Lower lobe of right lung (tissue), 2 donors: ENCODE measurements around the gene RSRP1. TPM values are rescaled to one million over a fixed set of nuclear protein-coding genes. Genes with fewer than 3 reads are reported as not detected.

Experiments
- ATAC-seq, 2 donors: fragments of 200-7000 bp; cut with Tn5 transposase; one replicate each; pipeline ENCODE4 v1.9.1; 2020 to 2022; ENCODE audit warnings: mild to moderate bottlenecking in 2 of 2, moderate library complexity in 2 of 2
- DNase-seq: peaks from one replicate; pipeline ENCODE4 v3.0.0-alpha.2; 2020
- H3K27ac ChIP-seq: fragments of 200-600 bp; one replicate; pipeline ENCODE4 v1.8.0; 2022
- H3K27me3 ChIP-seq: fragments of 200-600 bp; one replicate; pipeline ENCODE4 v1.8.0; 2022; ENCODE audit warnings: low read depth
- H3K36me3 ChIP-seq: fragments of 200-600 bp; one replicate; pipeline ENCODE4 v1.8.0; 2022; ENCODE audit warnings: mild to moderate bottlenecking
- H3K4me1 ChIP-seq: fragments of 200-600 bp; one replicate; pipeline ENCODE4 v1.8.0; 2022
- H3K4me3 ChIP-seq: fragments of 200-600 bp; one replicate; pipeline ENCODE4 v1.8.0; 2022; ENCODE audit warnings: mild to moderate bottlenecking
- H3K9me3 ChIP-seq: fragments of 200-600 bp; one replicate; pipeline ENCODE4 v1.8.0; 2022
- intact Hi-C: fragments of 100-400 bp; cut with DNase I; formaldehyde crosslinking; loops from one replicate; pipeline ENCODE4 v1.11.0; 2022
- total RNA-seq: library from RNA; stranded (reverse); fragmentation: NEBNext Ultra II Directional; extraction: Animal tissue kit (Norgen Biotek cat#: 25700); gene quantifications from one replicate; pipeline ENCODE4 v1.2.1, GENCODE V29; 2021
- TF ChIP-seq, protein P1 (sequence below): fragments of 200-600 bp; IDR thresholded peaks from one replicate; pipeline ENCODE4 v1.8.0; 2022; ENCODE audit warnings: antibody characterized with exemption, mild to moderate bottlenecking
- donor health status: DM: no; HTN: yes; CAD: no; lungs with severe emphysema.

Gene RSRP1
- total RNA-seq, 1 donor from 2014 or later, result 145 TPM

DNA sequence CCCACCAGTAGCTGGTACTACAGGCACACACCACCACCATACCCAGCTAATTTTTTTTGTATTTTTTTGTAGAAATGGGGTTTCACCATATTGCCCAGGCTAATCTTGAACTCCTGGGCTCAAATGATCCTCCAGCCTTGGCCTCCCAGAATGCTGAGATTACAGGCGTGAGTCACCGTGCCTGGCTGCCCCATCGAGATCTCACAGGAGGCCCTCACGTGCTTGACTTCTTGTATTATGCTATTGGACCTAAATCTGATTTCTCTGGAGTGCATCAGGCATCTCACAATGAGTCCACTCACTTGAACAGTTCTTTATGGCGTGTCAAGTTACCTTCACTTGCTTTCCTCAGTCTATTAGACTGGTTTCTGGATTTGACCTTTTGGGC lies 9.3 kb upstream of the RSRP1 start:
- Histone ChIP-seq H3K36me3 (no peaks in the 10 kb centered on the region), H3K27me3 (no peaks in the 10 kb centered on the region), H3K27ac (no peak overlapping the region), H3K4me1 (peaks cover 8% of the 10 kb centered on the region), H3K4me3 (no peak overlapping the region), H3K9me3 (no peaks in the 10 kb centered on the region)
- TF ChIP-seq, protein P1, sequence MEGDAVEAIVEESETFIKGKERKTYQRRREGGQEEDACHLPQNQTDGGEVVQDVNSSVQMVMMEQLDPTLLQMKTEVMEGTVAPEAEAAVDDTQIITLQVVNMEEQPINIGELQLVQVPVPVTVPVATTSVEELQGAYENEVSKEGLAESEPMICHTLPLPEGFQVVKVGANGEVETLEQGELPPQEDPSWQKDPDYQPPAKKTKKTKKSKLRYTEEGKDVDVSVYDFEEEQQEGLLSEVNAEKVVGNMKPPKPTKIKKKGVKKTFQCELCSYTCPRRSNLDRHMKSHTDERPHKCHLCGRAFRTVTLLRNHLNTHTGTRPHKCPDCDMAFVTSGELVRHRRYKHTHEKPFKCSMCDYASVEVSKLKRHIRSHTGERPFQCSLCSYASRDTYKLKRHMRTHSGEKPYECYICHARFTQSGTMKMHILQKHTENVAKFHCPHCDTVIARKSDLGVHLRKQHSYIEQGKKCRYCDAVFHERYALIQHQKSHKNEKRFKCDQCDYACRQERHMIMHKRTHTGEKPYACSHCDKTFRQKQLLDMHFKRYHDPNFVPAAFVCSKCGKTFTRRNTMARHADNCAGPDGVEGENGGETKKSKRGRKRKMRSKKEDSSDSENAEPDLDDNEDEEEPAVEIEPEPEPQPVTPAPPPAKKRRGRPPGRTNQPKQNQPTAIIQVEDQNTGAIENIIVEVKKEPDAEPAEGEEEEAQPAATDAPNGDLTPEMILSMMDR, result no peak
- intact Hi-C loops, result no loop called here
- DNase-seq, result no peak
- no peak for ATAC-seq

DNA sequence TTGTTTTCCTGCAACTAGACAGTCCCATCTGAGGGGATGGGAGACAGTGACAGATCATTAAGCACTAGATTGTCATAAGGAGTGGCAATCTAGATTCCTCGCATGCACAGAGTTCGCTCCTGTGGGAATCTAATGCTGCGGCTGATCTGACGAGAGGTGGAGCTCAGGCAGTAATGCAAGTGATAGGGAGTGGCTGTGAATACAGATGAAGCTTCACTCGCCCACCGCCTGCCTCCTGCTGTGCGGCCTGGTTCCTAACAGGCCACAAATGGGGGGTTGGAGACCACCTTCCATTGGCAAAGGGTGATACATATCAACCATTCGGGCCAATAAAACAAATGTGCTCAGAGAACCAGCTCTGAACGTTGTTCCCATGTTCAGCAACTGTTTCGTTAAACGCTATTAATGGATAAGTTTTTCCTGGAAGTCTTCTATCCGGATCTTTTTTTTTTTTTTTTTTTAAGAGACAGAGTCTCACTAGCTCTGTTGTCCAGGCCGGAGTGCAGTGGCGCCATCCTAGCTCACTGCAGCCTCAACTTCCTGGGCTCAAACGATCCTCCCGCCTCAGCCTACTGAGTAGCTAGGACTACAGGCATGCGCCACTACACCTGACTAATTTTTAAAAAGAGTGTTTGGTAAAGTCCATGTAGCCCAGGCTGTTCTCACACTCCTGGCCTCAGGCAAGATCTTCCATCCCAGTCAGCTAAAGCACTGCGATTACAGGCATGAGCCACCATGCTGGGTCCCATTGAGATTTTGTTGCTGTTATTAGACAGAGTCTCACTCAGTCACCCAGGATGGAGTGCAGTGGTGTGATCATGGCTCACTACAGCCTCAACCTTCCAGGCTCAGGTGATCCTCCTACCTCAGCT lies 8.7 kb upstream of the RSRP1 start:
- intact Hi-C loops, result no loop called here
- Histone ChIP-seq H3K9me3 (no peaks in the 10 kb centered on the region), H3K4me1 (peaks cover 8% of the 10 kb centered on the region), H3K36me3 (no peaks in the 10 kb centered on the region), H3K27me3 (no peaks in the 10 kb centered on the region), H3K27ac (no peak overlapping the region), H3K4me3 (no peak overlapping the region)
- ATAC-seq (no peak), DNase-seq (no peak)
- TF ChIP-seq, protein P1, result no peak

- TF ChIP-seq, protein P1, result no peak
- ATAC-seq (no peak), DNase-seq (no peak)
- H3K4me3 ChIP-seq, result no peak overlapping the region
- no peaks in the 10 kb centered on the region for H3K27me3 ChIP-seq
- H3K27ac ChIP-seq, result no peak overlapping the region
- no peaks in the 10 kb centered on the region for H3K4me1 ChIP-seq
- intact Hi-C loops, result no loop called here
- H3K36me3 ChIP-seq, result no peaks in the 10 kb centered on the region
- no peaks in the 10 kb centered on the region for H3K9me3 ChIP-seq
Measured at GRCh38 chr1:25253911-25254310, 6.7 kb upstream of the RSRP1 start.

GRCh38 chr1:25247829-25248754 lies 838 bp upstream of the RSRP1 start:
- intact Hi-C loops, result no loop called here
- no peak for DNase-seq
- H3K27ac ChIP-seq, result peak overlapping the region; percentile 99
- TF ChIP-seq, protein P1, result peak; percentile 5
- peak overlapping the region; percentile 98 for H3K4me3 ChIP-seq
- H3K4me1 ChIP-seq, result peaks cover 31% of the 10 kb centered on the region
- H3K27me3 ChIP-seq, result no peaks in the 10 kb centered on the region
- H3K36me3 ChIP-seq, result peaks cover 34% of the 10 kb centered on the region
- H3K9me3 ChIP-seq, result no peaks in the 10 kb centered on the region
- no peak for ATAC-seq

GRCh38 chr1:25246600-25247023 lies 642 bp downstream of the RSRP1 start:
- intact Hi-C loops, result no loop called here
- ATAC-seq (peak in 1 of 2 donors; percentile 12), DNase-seq (no peak)
- no peaks in the 10 kb centered on the region for H3K27me3 ChIP-seq
- TF ChIP-seq, protein P1, result no peak
- peaks cover 31% of the 10 kb centered on the region for H3K4me1 ChIP-seq
- H3K9me3 ChIP-seq, result no peaks in the 10 kb centered on the region
- peak overlapping the region; percentile 98 for H3K4me3 ChIP-seq
- H3K36me3 ChIP-seq, result peaks cover 49% of the 10 kb centered on the region
- H3K27ac ChIP-seq, result peak overlapping the region; percentile 99
